GM19351 (cell line): ENCODE measurements around the gene PTPRD.

Source experiments
- ATAC-seq: cut with Tn5 transposase; IDR thresholded peaks from one replicate; pipeline ENCODE4 v1.9.1; 2021; ENCODE audit warnings: mild to moderate bottlenecking, moderate library complexity; ENCODE audit not compliant: unreplicated experiment

The PTPRD gene

DNA sequence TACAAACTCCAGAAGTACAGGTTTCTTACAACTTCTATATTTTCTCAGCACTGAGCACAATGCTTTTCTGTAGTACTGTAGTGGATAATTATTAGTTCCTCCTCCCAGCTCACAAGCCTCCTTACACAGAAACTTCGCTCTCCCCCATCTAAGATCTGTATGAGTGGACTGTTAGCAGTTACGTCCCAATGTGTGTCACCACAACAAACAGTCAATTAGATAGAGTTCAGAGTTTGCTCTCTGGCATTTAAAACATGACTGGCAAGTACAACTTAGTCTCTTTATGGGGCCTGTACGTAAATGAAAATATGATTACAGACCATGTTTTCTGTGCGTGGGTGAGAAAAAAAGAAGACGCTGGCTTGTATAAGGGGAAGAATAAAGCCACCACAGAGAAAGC lies 2181.9 kb downstream of the PTPRD start:
- ATAC-seq = no peak

DNA sequence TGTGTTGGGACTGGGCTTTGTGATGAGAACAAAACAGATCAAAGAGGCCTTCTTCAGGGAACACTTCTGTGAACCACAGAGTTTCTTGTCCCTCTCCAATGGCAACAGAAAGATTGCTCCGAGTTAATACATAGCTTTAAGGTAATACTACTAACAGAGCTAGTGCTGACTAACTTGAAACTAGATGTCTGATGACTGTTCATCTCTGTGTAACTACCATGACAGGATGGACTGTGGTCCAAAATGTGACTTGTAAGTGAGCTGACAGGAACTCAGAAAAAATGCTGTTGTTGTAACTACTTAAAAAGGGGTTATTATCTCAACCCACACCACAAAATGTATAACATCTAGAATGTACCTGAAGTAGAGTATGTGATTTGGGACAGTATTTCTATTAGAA lies 2183.0 kb downstream of the PTPRD start:
- no peak for ATAC-seq

DNA sequence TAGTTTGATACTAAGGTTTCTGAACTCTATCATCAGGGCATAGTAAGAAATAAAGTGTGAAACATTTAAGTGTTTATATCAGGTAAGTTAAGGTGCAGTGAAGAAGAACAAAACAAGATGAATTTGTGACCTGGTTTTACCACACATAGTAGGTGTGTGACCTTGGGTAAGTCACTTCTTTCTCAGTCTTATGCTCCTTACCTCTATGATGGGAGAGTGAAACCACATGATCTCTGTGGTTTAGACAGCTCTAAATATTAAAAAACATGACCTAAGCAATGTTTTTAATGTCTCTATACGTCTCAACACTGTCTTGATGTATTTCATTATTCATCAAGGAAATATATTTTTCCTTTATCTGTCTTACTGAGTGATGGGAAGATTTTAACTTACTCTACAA lies 2183.6 kb downstream of the PTPRD start:
- no peak for ATAC-seq

DNA sequence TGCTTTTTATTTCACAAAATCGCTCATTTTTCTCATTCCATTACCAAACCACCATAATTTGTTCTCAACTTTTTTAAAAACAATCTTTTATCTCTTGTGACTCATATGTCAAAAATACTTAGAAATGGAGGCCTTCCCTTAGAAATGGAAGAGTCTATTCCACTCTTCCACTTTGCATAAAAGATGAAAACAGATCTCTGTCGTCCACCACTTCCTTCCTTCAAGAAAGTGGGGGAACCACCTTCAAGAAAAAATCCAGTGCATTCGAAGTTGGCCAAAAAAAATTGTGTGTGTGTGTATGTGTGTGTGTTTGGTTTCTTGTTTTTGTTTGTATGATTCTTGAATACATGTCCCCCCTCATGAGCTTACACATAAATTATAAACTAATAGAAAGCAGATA lies 2184.4 kb downstream of the PTPRD start:
- no peak for ATAC-seq

DNA sequence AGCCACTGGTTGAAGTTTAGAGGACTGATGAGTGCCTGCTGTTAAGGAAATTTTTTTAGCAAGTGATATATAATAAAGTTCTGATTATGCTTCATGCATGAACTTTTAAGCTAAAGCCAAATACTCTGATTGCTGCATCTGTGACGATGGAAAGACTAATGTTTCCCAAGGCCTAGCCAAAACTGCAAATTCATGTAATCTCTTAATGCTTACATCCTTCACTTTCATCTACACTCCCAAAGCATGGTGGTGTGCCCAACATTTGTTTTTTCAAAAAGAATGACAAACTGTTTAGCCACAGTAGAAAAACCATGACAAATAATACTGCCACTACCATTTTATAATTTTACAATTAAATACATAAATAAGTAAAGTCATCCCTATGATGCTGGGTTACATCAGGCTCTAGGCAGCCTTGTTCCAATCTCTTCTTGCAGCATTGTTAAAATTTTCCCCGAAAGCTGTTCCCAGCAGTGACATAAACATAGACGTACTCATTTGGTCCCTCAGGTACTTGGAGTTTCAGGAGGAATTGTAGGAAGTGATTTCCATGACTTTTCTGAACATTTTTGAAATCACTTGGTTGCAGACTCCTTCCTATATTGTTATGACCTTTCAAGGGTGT lies 2187.9 kb downstream of the PTPRD start:
- no peak for ATAC-seq

DNA sequence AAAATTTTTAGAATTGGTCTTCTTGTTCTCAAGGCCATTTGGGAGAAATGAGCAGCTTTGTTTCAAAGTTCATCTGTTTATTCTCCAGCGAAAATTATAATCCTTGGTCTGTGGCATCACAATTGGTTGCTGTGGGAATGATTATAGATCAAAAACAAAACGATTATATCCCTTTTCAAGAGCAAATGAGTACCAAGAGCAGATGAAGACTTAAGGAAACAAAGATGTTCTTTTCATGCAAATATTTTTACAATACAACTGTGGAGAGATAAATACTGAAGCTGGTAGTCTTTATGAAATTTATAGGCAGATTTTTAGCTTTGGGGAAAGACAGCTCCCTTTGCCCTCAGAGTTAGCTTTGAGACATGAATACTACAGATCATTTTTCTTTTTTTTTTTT lies 2192.4 kb downstream of the PTPRD start:
- no peak for ATAC-seq

DNA sequence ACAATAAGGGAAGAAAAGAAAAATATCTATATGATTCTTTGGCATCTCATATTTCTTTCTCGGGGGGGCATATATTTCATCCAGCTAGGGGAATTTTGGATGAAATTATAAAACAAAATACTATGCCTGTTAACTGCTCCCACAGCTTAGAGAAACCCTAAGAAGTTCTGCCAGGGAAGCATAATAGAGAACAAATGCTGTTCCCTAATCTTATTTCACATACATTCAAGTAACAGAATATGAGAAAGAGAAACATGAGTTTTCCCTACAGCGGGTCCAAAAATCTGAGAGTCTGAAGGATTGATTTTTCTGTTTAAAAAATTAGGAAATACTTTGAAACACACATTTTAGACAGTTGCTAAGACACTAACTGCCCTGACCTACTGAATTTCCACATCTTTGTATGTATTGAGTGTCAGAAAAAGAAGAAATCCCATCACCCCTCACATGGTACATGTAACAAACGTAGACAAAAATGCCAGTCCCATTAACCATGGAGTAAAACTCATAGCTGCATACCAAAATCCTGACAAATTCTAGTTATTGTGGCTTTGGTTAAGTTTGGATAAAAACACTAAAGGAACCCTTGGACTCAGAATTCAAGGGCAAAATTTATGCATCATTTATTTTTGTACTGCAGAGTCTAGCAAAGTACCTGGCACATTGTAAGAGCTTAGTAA lies 2193.1 kb downstream of the PTPRD start:
- ATAC-seq = no peak

DNA sequence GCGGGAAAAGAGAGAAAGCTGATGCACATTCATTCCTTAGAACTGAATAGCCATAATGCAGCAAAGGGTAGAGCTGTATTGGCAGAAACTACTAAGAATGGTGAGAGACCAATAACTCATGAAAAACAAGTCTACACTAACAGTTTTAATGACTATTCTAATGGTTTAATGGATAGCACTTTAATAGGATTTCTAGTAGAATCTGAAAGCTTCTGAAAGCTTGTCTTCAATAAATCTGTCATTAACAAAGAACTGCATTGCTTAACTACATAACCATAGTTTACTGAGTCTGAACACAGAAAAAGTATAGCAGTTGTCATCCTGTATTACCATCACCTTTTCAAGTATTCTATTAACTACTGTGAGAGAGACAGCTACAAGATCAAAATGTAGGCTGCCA lies 2195.5 kb downstream of the PTPRD start:
- no peak for ATAC-seq

DNA sequence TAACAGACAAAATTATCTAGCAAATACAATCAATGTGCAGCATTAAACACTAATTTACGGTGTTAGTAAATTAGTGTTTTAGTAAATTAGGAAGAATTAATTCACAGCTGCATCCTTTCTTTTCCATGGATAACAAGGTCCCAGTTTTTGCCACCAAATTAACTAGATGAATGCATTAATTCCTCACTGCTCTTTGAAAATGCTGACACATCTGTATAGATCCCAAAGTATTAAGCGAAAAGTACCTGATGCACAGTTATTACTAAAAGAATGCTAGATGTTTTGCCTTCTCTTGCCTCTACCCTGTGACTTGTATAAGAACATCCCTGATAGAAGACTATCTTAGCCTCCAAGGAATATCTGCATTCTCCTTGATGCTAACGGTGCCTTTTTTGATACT lies 2200.5 kb downstream of the PTPRD start:
- no peak for ATAC-seq

DNA sequence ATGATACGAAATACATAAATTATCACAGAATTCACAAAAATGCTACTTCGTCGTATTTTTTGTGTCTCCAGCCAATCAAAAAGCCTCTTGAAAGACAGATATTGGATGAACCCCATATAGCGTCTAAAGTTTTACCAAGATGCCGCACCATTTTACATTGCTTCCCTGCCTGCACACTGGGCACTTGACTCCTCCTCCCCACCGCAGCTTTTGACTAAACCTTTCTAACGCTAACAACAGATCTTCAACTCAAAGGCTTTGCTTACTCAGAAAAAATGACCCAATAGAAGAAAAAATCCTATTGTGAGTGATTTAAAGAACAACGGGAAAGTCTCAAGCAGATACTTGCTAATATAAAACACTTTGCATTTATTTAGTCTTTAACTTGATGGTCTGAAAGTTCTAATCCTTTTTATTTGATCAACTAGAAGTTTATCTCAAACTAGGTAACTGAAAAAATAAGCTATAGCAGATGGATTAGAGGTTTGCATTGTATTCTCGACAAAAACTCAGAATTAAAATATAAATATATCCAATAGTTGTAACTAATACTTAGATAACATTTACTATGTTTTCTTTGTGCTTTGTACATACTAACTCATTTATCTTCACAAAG lies 2204.1 kb downstream of the PTPRD start:
- no peak for ATAC-seq

DNA sequence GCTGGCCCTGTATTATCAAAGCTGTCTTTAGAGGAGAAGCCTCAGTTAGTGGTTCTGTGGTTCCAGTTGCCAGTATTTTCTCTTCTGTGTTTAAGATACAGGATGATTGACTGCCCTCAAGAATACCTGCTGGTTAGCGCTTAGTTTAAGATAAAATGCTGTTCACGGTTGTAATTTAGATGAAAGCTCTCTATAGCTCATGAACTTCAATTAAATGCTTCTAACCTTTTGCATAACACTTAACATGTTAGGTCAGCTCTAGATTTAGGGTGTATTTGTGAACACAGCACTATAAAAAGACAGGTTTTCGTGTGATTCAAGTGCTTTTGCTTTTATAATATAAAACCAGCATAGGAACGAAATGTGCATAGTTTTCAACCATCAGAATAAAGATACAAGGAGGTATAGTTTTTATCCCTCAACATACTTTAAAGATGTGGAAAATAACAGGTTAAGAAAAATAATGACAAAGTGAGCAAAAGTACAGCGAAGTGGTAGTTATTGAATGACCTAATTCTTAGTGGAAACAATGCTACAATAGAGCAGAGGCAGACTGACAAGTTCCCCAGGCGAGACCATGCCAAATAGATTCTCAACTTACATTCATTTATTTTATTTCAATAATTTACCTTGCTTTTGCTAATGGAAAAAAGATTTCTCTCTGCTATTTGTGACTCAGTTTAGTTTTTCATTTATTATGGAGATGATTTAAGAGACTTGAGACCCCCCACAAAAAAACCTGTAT lies 2210.7 kb downstream of the PTPRD start:
- ATAC-seq = no peak

DNA sequence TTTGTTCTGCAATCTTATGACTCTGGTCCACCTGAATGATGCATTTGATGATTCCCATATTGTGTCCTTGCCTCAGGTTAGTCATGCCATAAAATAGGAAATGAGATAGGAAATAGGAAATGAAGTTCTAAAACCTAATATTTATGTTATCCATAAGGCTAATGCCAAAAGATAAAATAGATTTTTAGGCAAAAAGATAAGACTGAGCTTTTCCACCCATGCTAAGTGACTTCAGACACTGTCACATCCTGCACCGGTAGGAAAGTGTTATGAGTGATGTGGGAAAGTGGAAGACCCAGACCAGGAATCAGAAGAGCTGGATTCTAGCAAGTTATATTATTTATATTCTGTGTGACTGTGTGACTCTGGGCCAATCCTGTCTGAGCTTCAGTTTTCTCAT lies 2212.4 kb downstream of the PTPRD start:
- ATAC-seq = no peak

DNA sequence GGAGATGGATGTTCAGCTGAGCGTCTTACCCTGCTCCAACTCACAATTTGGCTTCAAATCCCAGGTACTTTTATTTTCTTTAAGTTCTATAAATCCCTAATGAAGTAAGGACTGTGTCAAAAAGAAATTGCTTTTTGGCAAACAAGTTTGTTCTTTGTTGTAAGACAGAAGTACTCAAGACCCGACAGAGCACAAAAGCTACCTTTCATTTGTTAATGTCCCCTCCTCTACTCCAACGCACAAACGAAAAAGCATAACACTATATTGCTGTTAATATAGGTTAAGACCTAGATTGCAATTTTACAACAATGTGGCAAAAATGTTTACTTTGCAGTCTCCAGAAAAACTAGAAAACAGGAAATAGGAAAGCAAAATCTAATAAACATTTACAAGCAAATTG lies 2217.8 kb downstream of the PTPRD start:
- no peak for ATAC-seq

DNA sequence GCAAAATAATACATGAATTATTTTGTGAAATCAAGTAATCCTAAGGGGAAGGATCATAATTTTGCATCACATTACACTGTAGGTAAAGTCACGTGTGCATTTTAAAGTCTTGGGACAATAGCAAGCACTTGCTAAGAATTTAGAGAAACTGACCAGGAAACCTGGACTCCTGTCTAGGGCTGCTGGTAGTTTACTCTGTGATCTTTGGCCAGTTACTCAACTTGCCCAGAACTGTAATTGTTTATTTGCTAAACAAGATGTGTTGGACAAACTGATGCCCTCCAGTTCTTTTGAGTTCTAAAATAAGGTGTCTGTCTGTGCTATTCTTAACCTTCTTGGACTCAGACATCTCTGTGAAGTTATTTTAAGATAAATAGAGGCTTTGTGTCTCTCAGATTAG lies 2218.5 kb downstream of the PTPRD start:
- no peak for ATAC-seq

DNA sequence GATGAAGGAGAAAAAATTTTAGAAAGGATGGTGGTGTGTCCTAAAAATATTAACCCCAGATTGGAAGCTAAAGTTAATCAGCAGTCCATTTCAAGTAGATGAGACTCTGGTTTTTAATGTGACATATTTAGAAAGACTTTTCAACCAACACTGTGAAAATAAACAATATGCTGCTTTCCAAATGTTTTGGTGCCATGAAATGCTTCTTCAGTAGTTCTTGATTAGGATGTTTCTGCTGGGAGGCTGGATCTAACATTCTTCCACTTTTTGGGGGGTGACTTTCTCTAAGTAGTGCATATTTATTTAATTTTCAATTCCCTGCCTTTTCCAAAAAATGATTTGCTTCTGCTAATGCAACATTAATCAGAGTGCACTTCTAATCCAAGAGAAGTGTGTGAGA lies 2219.9 kb downstream of the PTPRD start:
- no peak for ATAC-seq

DNA sequence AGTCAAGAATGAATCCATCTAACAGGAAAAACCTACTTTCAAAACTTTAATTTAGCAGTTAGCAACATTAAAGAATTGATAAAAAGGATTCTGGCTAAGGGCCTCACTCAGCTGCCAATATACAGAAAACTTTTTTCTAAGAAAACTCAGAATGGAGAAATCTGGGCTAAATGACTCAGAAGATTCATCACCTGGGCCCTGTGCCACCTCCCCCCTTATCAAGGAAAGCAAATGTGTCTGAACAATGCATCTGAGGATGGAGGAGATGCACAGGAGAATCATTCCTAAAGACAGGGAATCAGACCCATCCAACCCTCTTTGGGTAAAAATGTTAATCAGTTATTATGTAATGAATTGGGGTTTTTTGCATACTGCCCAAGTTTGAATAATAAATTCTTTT lies 2221.2 kb downstream of the PTPRD start:
- ATAC-seq = no peak

DNA sequence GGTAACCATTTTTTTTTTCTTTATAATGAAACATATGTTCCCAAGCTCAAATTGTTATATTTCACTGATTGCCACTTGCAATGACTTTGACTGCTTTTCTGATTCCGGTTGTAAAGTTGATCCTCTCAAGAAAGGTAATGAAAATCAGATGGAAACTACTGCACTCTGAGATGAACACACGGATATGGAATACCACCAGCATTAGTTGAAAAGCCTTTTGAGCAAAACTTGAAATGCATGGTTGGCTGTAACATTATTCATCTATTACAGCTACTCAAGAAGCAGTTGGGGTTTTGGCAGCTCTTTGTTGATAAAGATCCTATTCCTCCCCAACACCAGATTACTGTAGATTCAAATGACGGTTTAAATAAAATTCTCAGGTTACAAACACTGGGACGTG lies 2221.7 kb downstream of the PTPRD start:
- no peak for ATAC-seq

DNA sequence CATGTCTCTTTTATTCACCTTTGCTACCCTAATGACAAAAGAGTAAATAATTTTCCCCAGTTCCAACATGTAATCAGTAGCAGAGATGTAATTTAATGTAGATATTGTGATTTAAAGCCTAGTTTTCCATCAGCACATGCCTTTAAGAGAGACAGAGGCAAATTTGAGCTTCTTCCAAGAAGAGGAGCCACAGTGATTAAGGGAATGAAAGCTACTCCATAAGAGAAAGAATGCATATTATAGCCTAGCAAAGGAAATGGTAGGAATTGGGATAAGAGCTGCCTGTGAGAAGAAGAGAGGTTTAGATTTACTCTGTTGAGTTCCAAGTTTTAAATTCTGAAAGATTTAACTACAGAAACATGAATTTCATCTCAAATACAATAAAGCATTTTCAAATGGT lies 2222.2 kb downstream of the PTPRD start:
- no peak for ATAC-seq

DNA sequence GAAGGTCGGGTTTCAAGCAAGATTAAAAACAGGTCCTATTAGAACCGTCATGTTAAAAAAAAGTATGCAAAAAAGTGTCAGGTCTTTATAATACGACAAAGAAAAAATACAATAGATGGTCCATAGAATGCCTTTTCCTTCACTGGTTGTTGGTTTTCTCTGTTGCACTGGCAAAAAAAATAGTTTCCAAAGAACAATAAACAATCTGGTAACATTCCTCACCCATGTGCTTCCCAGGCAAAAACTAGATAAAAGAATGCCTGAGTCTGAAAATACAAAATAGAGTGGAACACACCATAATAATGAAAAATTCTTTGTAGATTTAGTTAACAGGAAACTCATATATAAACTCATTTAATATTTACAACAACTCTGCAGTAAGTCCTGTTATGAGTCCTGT lies 2223.3 kb downstream of the PTPRD start:
- ATAC-seq = no peak

DNA sequence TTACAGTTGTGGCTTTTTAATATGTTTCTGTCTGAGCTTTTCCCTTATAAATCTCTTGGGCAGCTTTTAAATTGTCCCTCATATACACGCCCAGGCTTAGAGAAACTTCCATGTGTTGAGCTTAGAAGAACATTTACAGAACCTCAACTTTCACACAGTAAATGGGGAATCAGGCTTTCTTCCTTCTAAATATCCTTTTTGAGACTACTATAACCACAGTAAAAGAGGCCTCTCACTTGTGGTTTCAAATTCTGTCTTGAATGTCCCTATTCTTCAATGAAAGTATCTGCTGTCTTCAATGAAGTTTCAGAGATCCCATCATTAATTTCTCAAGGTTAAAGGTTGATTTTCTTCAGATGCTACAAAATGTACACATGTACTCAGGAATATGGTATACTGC lies 2224.7 kb downstream of the PTPRD start:
- no peak for ATAC-seq

DNA sequence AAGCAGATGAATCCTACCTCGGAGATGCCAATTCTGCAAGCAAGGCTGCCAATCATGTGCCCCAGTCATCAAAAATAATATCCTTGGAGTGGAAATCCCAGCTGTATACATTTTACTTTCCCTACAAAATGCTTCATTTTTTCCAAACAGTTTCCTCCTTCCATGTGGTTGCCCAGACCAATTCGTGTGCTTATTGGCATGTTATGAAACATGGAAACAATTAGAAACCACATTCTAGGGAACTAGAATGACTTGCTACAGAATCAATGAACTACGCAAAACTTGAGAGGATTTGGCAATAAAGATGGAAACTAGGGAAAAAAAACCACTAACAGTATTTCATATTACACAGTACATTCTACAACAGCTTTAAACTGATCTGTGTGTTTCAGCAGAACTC lies 2228.7 kb downstream of the PTPRD start:
- no peak for ATAC-seq
